Colonic mucosa (tissue), 4 donors: Measurements from ENCODE around the gene NCOA5. TPM values are rescaled to one million over a fixed set of nuclear protein-coding genes. Genes with fewer than 3 reads are reported as not detected.

Experiments
- DNase-seq: peaks from one replicate; pipeline ENCODE4 v3.0.0-alpha.2; 2020
- H3K27ac ChIP-seq: fragments of 200-600 bp; one replicate; pipeline ENCODE4 v1.8.0; 2021
- H3K27me3 ChIP-seq: fragments of 200-600 bp; one replicate; pipeline ENCODE4 v1.8.0; 2021
- H3K36me3 ChIP-seq: fragments of 200-600 bp; one replicate; pipeline ENCODE4 v1.8.0; 2021
- H3K4me1 ChIP-seq: fragments of 200-600 bp; one replicate; pipeline ENCODE4 v1.8.0; 2021; ENCODE audit warnings: mild to moderate bottlenecking
- H3K4me3 ChIP-seq: fragments of 200-600 bp; one replicate; pipeline ENCODE4 v1.8.0; 2021
- H3K9ac ChIP-seq, 2 donors: one replicate each; pipeline ENCODE4 v1.7.0; 2013; ENCODE audit warnings: control low read depth in 2 of 2, low read depth in 2 of 2, low read length in 2 of 2
- H3K9me3 ChIP-seq: fragments of 200-600 bp; one replicate; pipeline ENCODE4 v1.8.0; 2021
- intact Hi-C: fragments of 100-400 bp; cut with DNase I; formaldehyde crosslinking; loops from one replicate; pipeline ENCODE4 v1.14.1; 2022
- total RNA-seq, 2 donors: library from RNA; stranded (reverse); fragmentation: NEBNext Ultra II Directional in 1 of 2; extraction: Animal tissue kit (Norgen Biotek cat#: 25700) in 1 of 2; gene quantifications; one replicate each; pipeline ENCODE4 v1.2.1, GENCODE V29; 2021
- TF ChIP-seq, protein P1 (sequence below): fragments of 200-600 bp; IDR thresholded peaks from one replicate; pipeline ENCODE4 v1.8.0; 2022; ENCODE audit warnings: antibody characterized with exemption, mild to moderate bottlenecking
- donor health status: healthy.
- donor health status: DM: no; HTN: no; CAD: no.
- donor health status: DM: no; HTN: no; CAD: no.

The NCOA5 gene
- total RNA-seq, 2 donors from 2014 or later = 20.4 to 32.1 TPM

DNA sequence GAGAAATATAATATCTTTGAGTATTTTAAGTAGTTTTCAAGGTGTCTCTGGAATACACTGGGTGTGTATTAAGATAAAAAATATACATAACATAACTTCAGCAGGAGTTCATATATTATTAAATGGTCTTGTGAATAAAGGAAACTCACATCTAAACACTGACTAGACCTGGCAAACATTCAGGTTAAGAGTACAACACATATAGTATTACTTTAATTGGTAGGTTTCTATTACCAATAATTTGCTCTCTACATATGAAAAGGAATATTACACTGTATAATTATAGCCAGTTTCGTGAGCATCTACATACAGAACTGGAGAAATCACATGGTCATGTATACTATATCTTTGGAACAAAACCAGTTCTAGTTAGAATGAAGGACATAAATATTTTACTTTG, 8.7 kb downstream of the NCOA5 start:
- H3K9me3 ChIP-seq = no peaks in the 10 kb centered on the region
- no peak overlapping the region for H3K4me3 ChIP-seq
- H3K27ac ChIP-seq = no peak overlapping the region
- intact Hi-C loops = no loop called here
- H3K27me3 ChIP-seq = no peaks in the 10 kb centered on the region
- TF ChIP-seq, protein P1, sequence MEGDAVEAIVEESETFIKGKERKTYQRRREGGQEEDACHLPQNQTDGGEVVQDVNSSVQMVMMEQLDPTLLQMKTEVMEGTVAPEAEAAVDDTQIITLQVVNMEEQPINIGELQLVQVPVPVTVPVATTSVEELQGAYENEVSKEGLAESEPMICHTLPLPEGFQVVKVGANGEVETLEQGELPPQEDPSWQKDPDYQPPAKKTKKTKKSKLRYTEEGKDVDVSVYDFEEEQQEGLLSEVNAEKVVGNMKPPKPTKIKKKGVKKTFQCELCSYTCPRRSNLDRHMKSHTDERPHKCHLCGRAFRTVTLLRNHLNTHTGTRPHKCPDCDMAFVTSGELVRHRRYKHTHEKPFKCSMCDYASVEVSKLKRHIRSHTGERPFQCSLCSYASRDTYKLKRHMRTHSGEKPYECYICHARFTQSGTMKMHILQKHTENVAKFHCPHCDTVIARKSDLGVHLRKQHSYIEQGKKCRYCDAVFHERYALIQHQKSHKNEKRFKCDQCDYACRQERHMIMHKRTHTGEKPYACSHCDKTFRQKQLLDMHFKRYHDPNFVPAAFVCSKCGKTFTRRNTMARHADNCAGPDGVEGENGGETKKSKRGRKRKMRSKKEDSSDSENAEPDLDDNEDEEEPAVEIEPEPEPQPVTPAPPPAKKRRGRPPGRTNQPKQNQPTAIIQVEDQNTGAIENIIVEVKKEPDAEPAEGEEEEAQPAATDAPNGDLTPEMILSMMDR = no peak
- peaks cover 8% of the 10 kb centered on the region for H3K4me1 ChIP-seq
- no peaks in the 10 kb centered on the region for H3K36me3 ChIP-seq
- H3K9ac ChIP-seq = no peak overlapping the region
- no peak for DNase-seq

DNA sequence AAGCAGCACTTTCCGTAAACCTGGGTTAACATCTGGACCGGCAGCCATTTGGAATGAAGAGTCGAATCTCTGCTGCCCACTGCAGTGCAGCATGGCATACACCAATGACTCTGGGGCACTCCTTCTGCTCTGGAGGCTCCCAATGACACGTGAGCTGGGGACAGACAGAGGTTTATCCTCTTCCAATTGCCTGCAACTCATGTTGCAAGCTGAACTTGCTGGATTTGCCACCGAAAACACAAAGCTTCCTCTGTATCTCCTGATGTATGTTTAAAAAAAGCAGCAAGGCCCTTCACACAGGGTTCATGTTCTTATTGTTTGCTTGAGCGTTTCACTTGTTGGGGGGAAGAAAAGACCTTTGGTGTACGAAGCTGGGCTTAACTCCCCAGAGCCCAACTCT, 10.8 kb downstream of the NCOA5 start:
- H3K9ac ChIP-seq = no peak overlapping the region
- no peak overlapping the region for H3K4me3 ChIP-seq
- no peak overlapping the region for H3K27ac ChIP-seq
- TF ChIP-seq, protein P1 = no peak
- H3K36me3 ChIP-seq = no peaks in the 10 kb centered on the region
- H3K4me1 ChIP-seq = peaks cover 4% of the 10 kb centered on the region
- H3K9me3 ChIP-seq = no peaks in the 10 kb centered on the region
- intact Hi-C loops = no loop called here
- H3K27me3 ChIP-seq = no peaks in the 10 kb centered on the region
- no peak for DNase-seq

DNA sequence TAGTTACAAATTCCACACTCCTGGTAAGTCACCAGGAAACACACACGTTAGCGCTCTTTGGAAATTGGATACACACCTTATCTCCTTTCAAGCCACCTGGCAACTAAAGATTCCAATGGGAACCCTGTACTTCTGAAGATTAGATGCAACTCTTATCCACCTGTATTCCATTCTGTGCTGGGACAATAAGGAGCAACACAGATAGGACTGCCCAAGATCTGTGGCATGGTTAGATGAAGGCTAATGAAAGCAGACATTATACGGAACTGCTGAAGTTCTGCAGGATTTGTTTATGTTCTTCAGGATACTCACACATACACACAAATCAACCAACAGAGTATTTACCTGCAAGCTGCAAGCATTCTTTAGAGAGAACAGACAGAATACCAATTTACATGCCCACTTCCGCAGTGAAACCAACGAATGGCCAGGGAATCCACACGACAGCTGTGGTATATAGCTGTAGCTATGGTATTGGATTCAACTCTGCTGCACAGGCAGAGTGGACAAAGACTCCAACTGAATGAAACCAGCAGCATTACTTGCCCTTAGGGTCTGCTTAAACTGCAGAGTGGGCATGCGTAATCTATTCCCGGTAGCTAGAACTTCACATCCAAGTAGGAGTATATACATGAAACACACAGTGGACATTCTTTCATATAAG, 12.0 kb downstream of the NCOA5 start:
- H3K36me3 ChIP-seq = no peaks in the 10 kb centered on the region
- no peak overlapping the region for H3K9ac ChIP-seq
- H3K9me3 ChIP-seq = no peaks in the 10 kb centered on the region
- intact Hi-C loops = no loop called here
- DNase-seq = no peak
- H3K27me3 ChIP-seq = no peaks in the 10 kb centered on the region
- H3K27ac ChIP-seq = no peak overlapping the region
- no peak overlapping the region for H3K4me3 ChIP-seq
- TF ChIP-seq, protein P1 = no peak
- no peaks in the 10 kb centered on the region for H3K4me1 ChIP-seq

DNA sequence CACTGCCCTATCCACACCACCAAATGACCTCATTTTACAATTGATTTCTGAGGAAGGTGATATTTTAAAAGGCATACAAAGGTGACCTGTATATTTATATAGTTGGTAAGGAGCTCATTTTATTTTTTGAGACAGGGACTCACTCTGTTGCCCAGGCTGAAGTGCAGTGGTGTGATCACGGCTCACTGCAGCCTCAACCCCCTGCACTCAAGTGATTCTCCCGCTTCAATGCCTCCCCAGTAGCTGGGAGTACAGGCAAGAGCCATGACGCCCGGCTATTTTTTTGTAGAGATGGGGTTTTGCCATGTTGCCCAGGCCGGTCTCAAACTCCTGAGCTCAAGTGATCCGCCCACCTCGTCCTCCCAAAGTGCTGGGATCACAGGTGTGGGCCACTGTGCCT, 13.0 kb downstream of the NCOA5 start:
- H3K4me1 ChIP-seq = no peaks in the 10 kb centered on the region
- intact Hi-C loops = no loop called here
- no peak overlapping the region for H3K27ac ChIP-seq
- no peak for DNase-seq
- H3K9ac ChIP-seq = no peak overlapping the region
- H3K4me3 ChIP-seq = no peak overlapping the region
- H3K36me3 ChIP-seq = no peaks in the 10 kb centered on the region
- no peaks in the 10 kb centered on the region for H3K27me3 ChIP-seq
- TF ChIP-seq, protein P1 = no peak
- no peaks in the 10 kb centered on the region for H3K9me3 ChIP-seq

DNA sequence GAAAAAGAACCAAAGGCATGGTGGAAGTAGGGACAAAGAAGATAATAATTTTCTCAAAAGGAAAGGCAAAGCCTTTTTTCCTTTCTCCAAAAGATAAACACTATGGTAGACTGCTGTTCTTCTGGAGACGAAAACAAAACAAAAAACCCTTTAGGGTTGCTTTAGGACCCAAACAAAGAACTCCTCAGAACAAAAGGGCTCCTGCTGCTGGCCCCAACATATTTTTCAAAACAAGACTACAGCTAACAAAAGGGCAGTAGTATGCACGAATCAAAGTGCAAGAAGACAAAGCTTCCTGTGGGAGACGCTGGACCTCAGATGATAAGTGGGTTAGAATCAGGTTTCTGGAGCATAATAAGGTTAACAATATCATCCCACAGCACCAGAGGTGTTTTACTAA, 15.8 kb downstream of the NCOA5 start:
- intact Hi-C loops = no loop called here
- TF ChIP-seq, protein P1 = no peak
- H3K27ac ChIP-seq = no peak overlapping the region
- DNase-seq = no peak
- H3K4me3 ChIP-seq = no peak overlapping the region
- H3K9ac ChIP-seq = no peak overlapping the region
- no peaks in the 10 kb centered on the region for H3K27me3 ChIP-seq
- no peaks in the 10 kb centered on the region for H3K4me1 ChIP-seq
- no peaks in the 10 kb centered on the region for H3K9me3 ChIP-seq
- H3K36me3 ChIP-seq = no peaks in the 10 kb centered on the region
